Neural progenitor cell (in vitro differentiated cells): ENCODE results near the gene ADAM8. TPM values are rescaled to one million over a fixed set of nuclear protein-coding genes. Genes with fewer than 3 reads are reported as not detected.

Experiments
- DNase-seq: peaks from one replicate; pipeline ENCODE4 v3.0.0-alpha.2; 2016; ENCODE audit warnings: low spot score
- H2AFZ ChIP-seq: fragments of 200-600 bp; sonication (generic); replicated peaks from 2 replicates; pipeline ENCODE4 v1.6.1; 2016; ENCODE audit warnings: antibody characterized with exemption
- H3F3A ChIP-seq: fragments of 200-600 bp; sonication (generic); 2 replicates; pipeline ENCODE4 v1.6.1; 2016; ENCODE audit warnings: antibody characterized with exemption, low read depth
- H3K27ac ChIP-seq: fragments of 200-600 bp; sonication (generic); 2 replicates; pipeline ENCODE4 v1.5.1; 2016; ENCODE audit warnings: mild to moderate bottlenecking
- H3K27me3 ChIP-seq: fragments of 200-600 bp; sonication (generic); 2 replicates; pipeline ENCODE4 v1.6.1; 2016; ENCODE audit warnings: mild to moderate bottlenecking, moderate library complexity
- H3K36me3 ChIP-seq: fragments of 200-600 bp; sonication (generic); 2 replicates; pipeline ENCODE4 v1.5.1; 2016
- H3K4me1 ChIP-seq: fragments of 200-600 bp; sonication (generic); 2 replicates; pipeline ENCODE4 v1.6.1; 2016; ENCODE audit warnings: mixed run types
- H3K4me2 ChIP-seq: fragments of 200-600 bp; sonication (generic); 2 replicates; pipeline ENCODE4 v1.6.1; 2016
- H3K4me3 ChIP-seq: fragments of 200-600 bp; sonication (generic); 2 replicates; pipeline ENCODE4 v1.5.1; 2016
- H3K79me2 ChIP-seq: fragments of 200-600 bp; sonication (generic); 2 replicates; pipeline ENCODE4 v1.6.1; 2016; ENCODE audit warnings: low read depth
- H3K9ac ChIP-seq: fragments of 200-600 bp; sonication (generic); 2 replicates; pipeline ENCODE4 v1.6.1; 2016
- H3K9me3 ChIP-seq: fragments of 200-600 bp; sonication (generic); 2 replicates; pipeline ENCODE4 v1.5.1; 2016; ENCODE audit warnings: low read depth
- H4K20me1 ChIP-seq: fragments of 200-600 bp; sonication (generic); 2 replicates; pipeline ENCODE4 v1.6.1; 2016; ENCODE audit warnings: low read depth
- H3K27ac Mint-ChIP-seq: 3 replicates; pipeline ENCODE4 v1.8.0; 2021; ENCODE audit warnings: mixed read lengths
- H3K27me3 Mint-ChIP-seq: 2 replicates; pipeline ENCODE4 v1.8.0; 2022; ENCODE audit warnings: low read depth, mild to moderate bottlenecking, inconsistent platforms, moderate library complexity, mixed read lengths; ENCODE audit not compliant: insufficient read depth
- H3K36me3 Mint-ChIP-seq: 3 replicates; pipeline ENCODE4 v1.8.0; 2021; ENCODE audit warnings: mixed read lengths
- H3K4me1 Mint-ChIP-seq: 3 replicates; pipeline ENCODE4 v1.8.0; 2021; ENCODE audit warnings: mixed read lengths
- H3K4me3 Mint-ChIP-seq: 3 replicates; pipeline ENCODE4 v1.8.0; 2021; ENCODE audit warnings: mild to moderate bottlenecking, moderate library complexity, mixed read lengths
- H3K9me3 Mint-ChIP-seq: 3 replicates; pipeline ENCODE4 v1.8.0; 2020; ENCODE audit warnings: mixed read lengths
- CTCF ChIP-seq: fragments of 200-600 bp; sonication (generic); IDR thresholded peaks from 2 replicates; pipeline ENCODE4 v1.5.1; 2017; ENCODE audit warnings: antibody characterized with exemption, mild to moderate bottlenecking
- EZH2 ChIP-seq: fragments of 200-600 bp; sonication (generic); IDR thresholded peaks from 2 replicates; pipeline ENCODE4 v1.6.1; 2017; ENCODE audit warnings: antibody characterized with exemption, mild to moderate bottlenecking, moderate library complexity
- EZH2phosphoT487 ChIP-seq: fragments of 200-600 bp; sonication (generic); IDR thresholded peaks from 2 replicates; pipeline ENCODE4 v1.6.1; 2017; ENCODE audit warnings: antibody characterized with exemption
- total RNA-seq: library from RNA; depleted of rRNA; stranded (reverse); fragments of >200 nt; gene quantifications from 2 replicates; pipeline ENCODE4 v1.2.3, GENCODE V29; 2015; ENCODE audit warnings: low replicate concordance

The ADAM8 gene
- total RNA-seq, 1 donor from 2014 or later, result 3.3 TPM

- no peak for DNase-seq
- H3K27me3 ChIP-seq, result peaks cover 2% of the 10 kb centered on the region
- Mint-ChIP-seq H3K36me3 (no peaks in the 10 kb centered on the region), H3K27me3 (peaks cover 2% of the 10 kb centered on the region), H3K27ac (no peak overlapping the region), H3K9me3 (no peaks in the 10 kb centered on the region), H3K4me3 (no peak overlapping the region), H3K4me1 (peaks cover 6% of the 10 kb centered on the region)
- H3K79me2 ChIP-seq, result no peaks in the 10 kb centered on the region
- no peaks in the 10 kb centered on the region for H3K36me3 ChIP-seq
- H3K4me3 ChIP-seq, result no peak overlapping the region
- no peak for TF ChIP-seq EZH2
- TF ChIP-seq CTCF, result no peak
- TF ChIP-seq EZH2phosphoT487, result no peak
- H3K9ac ChIP-seq, result no peak overlapping the region
- peaks cover 2% of the 10 kb centered on the region for H3F3A ChIP-seq
- H3K9me3 ChIP-seq, result no peaks in the 10 kb centered on the region
- no peaks in the 10 kb centered on the region for H4K20me1 ChIP-seq
- no peak overlapping the region for H3K27ac ChIP-seq
- no peak overlapping the region for H3K4me2 ChIP-seq
- H3K4me1 ChIP-seq, result peaks cover 3% of the 10 kb centered on the region
- no peak overlapping the region for H2AFZ ChIP-seq
Observed at GRCh38 chr10:133270204-133270603, 6.5 kb downstream of the ADAM8 start.

- Mint-ChIP-seq H3K4me1 (peaks cover 6% of the 10 kb centered on the region), H3K4me3 (no peak overlapping the region), H3K27me3 (peaks cover 4% of the 10 kb centered on the region), H3K9me3 (no peaks in the 10 kb centered on the region), H3K36me3 (no peaks in the 10 kb centered on the region), H3K27ac (no peak overlapping the region)
- no peaks in the 10 kb centered on the region for H3F3A ChIP-seq
- no peak overlapping the region for H3K9ac ChIP-seq
- peaks cover 2% of the 10 kb centered on the region for H3K27me3 ChIP-seq
- H3K4me2 ChIP-seq, result no peak overlapping the region
- H2AFZ ChIP-seq, result no peak overlapping the region
- no peaks in the 10 kb centered on the region for H3K9me3 ChIP-seq
- no peaks in the 10 kb centered on the region for H3K79me2 ChIP-seq
- no peak overlapping the region for H3K4me3 ChIP-seq
- DNase-seq, result no peak
- TF ChIP-seq EZH2 (no peak), EZH2phosphoT487 (no peak), CTCF (no peak)
- no peaks in the 10 kb centered on the region for H3K36me3 ChIP-seq
- H4K20me1 ChIP-seq, result no peaks in the 10 kb centered on the region
- H3K4me1 ChIP-seq, result no peaks in the 10 kb centered on the region
- H3K27ac ChIP-seq, result no peak overlapping the region
Observed at GRCh38 chr10:133269367-133269766, 7.3 kb downstream of the ADAM8 start.

- H3K36me3 Mint-ChIP-seq, result no peaks in the 10 kb centered on the region
- no peaks in the 10 kb centered on the region for H3K9me3 ChIP-seq
- H3K4me1 ChIP-seq, result no peaks in the 10 kb centered on the region
- no peak overlapping the region for H3K27ac ChIP-seq
- no peak for TF ChIP-seq EZH2
- TF ChIP-seq CTCF, result no peak
- no peak for TF ChIP-seq EZH2phosphoT487
- no peaks in the 10 kb centered on the region for H3K9me3 Mint-ChIP-seq
- H3K27me3 ChIP-seq, result peaks cover 7% of the 10 kb centered on the region
- DNase-seq, result no peak
- peaks cover 8% of the 10 kb centered on the region for H3K4me1 Mint-ChIP-seq
- H3K27ac Mint-ChIP-seq, result no peak overlapping the region
- no peak overlapping the region for H3K4me3 ChIP-seq
- no peak overlapping the region for H3K4me2 ChIP-seq
- no peaks in the 10 kb centered on the region for H3K36me3 ChIP-seq
- no peaks in the 10 kb centered on the region for H3F3A ChIP-seq
- peaks cover 4% of the 10 kb centered on the region for H3K27me3 Mint-ChIP-seq
- H3K79me2 ChIP-seq, result no peaks in the 10 kb centered on the region
- no peak overlapping the region for H3K9ac ChIP-seq
- no peak overlapping the region for H3K4me3 Mint-ChIP-seq
- H4K20me1 ChIP-seq, result no peaks in the 10 kb centered on the region
- no peak overlapping the region for H2AFZ ChIP-seq
Observed at GRCh38 chr10:133268532-133268931, 8.1 kb downstream of the ADAM8 start.
